ENCODE data around the gene GOLGA6L10.
"Not testable (repeated sequence)": the region's sequence is repeated elsewhere in the genome, so short reads cannot be mapped to it uniquely, and the experiment has no call there.

DNA sequence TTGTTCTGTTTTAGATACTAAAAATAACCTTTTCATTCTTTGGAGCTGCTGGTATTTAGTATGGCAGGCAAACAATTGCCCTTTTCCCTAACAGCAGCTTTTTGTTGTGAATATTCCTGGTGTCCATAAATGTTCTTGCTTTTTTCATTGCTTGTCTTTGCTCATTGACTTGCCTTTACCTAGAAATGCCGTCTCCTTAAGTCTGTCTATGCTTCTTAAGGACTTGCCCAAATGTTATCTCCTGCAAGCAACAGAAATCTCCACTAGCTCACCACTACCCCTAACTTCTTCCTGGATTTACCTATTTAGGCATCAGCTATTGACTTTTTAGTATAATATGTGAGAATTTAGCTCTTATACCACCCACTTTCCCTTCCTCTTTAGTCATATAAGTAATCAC is 42.8 kb upstream of the GOLGA6L10 start:
- TF ChIP-seq BACH2 (CRISPR knock-in tag; IDR thresholded peaks at IDR 0.05; ENCODE audit: borderline replicate concordance); TOX (CRISPR knock-in tag; IDR thresholded peaks at IDR 0.05; ENCODE audit: borderline replicate concordance); ARNTL (CRISPR knock-in tag; IDR thresholded peaks at IDR 0.05; ENCODE audit: borderline replicate concordance, low read depth); ESRRG (CRISPR knock-in tag; IDR thresholded peaks at IDR 0.05); GLIS3 (CRISPR knock-in tag; IDR thresholded peaks at IDR 0.05); RARB (CRISPR knock-in tag; IDR thresholded peaks at IDR 0.05); OSR1 (CRISPR knock-in tag; IDR thresholded peaks at IDR 0.05): not testable (repeated sequence)
- TF ChIP-seq, protein P1, sequence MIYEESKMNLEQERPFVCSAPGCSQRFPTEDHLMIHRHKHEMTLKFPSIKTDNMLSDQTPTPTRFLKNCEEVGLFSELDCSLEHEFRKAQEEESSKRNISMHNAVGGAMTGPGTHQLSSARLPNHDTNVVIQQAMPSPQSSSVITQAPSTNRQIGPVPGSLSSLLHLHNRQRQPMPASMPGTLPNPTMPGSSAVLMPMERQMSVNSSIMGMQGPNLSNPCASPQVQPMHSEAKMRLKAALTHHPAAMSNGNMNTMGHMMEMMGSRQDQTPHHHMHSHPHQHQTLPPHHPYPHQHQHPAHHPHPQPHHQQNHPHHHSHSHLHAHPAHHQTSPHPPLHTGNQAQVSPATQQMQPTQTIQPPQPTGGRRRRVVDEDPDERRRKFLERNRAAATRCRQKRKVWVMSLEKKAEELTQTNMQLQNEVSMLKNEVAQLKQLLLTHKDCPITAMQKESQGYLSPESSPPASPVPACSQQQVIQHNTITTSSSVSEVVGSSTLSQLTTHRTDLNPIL (CRISPR knock-in tag; IDR thresholded peaks at IDR 0.05; ENCODE audit: low read depth) = not testable (repeated sequence)
- TF ChIP-seq, protein P2, sequence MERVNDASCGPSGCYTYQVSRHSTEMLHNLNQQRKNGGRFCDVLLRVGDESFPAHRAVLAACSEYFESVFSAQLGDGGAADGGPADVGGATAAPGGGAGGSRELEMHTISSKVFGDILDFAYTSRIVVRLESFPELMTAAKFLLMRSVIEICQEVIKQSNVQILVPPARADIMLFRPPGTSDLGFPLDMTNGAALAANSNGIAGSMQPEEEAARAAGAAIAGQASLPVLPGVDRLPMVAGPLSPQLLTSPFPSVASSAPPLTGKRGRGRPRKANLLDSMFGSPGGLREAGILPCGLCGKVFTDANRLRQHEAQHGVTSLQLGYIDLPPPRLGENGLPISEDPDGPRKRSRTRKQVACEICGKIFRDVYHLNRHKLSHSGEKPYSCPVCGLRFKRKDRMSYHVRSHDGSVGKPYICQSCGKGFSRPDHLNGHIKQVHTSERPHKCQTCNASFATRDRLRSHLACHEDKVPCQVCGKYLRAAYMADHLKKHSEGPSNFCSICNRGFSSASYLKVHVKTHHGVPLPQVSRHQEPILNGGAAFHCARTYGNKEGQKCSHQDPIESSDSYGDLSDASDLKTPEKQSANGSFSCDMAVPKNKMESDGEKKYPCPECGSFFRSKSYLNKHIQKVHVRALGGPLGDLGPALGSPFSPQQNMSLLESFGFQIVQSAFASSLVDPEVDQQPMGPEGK (CRISPR knock-in tag; IDR thresholded peaks at IDR 0.05; ENCODE audit: borderline replicate concordance) = not testable (repeated sequence)

Data from SK-N-SH treated with all-trans-retinoic acid at 6 μM for 48 hours (cell line).